Body of pancreas (tissue), 4 donors: ENCODE measurements around the gene FRMD5. TPM values are rescaled to one million over a fixed set of nuclear protein-coding genes. Genes with fewer than 3 reads are reported as not detected.
"Not testable (repeated sequence)": the region's sequence is repeated elsewhere in the genome, so short reads cannot be mapped to it uniquely, and the experiment has no call there.

Experiments
- ATAC-seq: fragments of 150-250 bp; one replicate; pipeline ENCODE4 v1.9.1; 2016
- DNase-seq, 4 donors: peaks; one replicate each; pipeline ENCODE4 v3.0.0-alpha.2; 2019
- H3K27ac ChIP-seq, 4 donors: fragments of 200-600 bp; sonication (generic); 1 replicate in 3 of 4; 2 replicates in 1 of 4; pipeline versions ENCODE4 v1.5.1 to v1.6.1; 2016 to 2019; ENCODE audit warnings: mild to moderate bottlenecking in 1 of 4, mixed read lengths in 1 of 4, moderate library complexity in 1 of 4
- H3K27me3 ChIP-seq, 2 donors: fragments of 200-600 bp; sonication (generic); one replicate each; pipeline ENCODE4 v1.6.0; 2016; ENCODE audit warnings: mild to moderate bottlenecking in 1 of 2
- H3K36me3 ChIP-seq, 2 donors: fragments of 200-600 bp; sonication (generic); replicated peaks in 1 of 2; 2 replicates each; pipeline ENCODE4 v1.5.1; 2016; ENCODE audit warnings: low read depth in 2 of 2; ENCODE audit not compliant: insufficient read depth in 1 of 2
- H3K4me1 ChIP-seq: fragments of 200-600 bp; sonication (generic); one replicate; pipeline ENCODE4 v1.6.0; 2016
- H3K4me3 ChIP-seq, 2 donors: fragments of 200-600 bp; sonication (generic); 1 replicate in 1 of 2; 2 replicates in 1 of 2; pipeline ENCODE4 v1.5.1; 2016 to 2019
- H3K9me3 ChIP-seq, 3 donors: fragments of 200-600 bp; sonication (generic); 1 replicate in 2 of 3; 2 replicates in 1 of 3; pipeline ENCODE4 v1.5.1; 2016
- POLR2A ChIP-seq, 3 donors: fragments of 450-650 bp; IDR thresholded peaks; one replicate each; pipeline ENCODE4 v1.6.1; 2016; ENCODE audit warnings: antibody characterized with exemption in 3 of 3, mild to moderate bottlenecking in 2 of 3
- WGBS, 2 donors: methylation state at CpG; one replicate each; pipeline ENCODE4 v1.1.5; 2017; 5-methylcytosine and 5-hydroxymethylcytosine counted together
- intact Hi-C: fragments of 100-400 bp; cut with DNase I; formaldehyde crosslinking; loops from one replicate; pipeline ENCODE4 v1.15.1; 2023
- total RNA-seq, 2 donors: library from RNA; depleted of rRNA; stranded (reverse); fragments of >200 nt; gene quantifications; one replicate each; pipeline ENCODE4 v1.1.0, GENCODE V29; 2016
- TF ChIP-seq, protein P1 (sequence below), 7 experiments: fragments of 450-650 bp in 4 of 7; fragments of 200-600 bp in 3 of 7; sonication (generic) in 3 of 7; IDR thresholded peaks; one replicate each; pipeline ENCODE4 v1.5.1; 2016 to 2019; ENCODE audit warnings: antibody characterized with exemption in 7 of 7

The FRMD5 gene
- total RNA-seq, 2 donors from 2014 or later, result 1.3 TPM; not detected in 1

DNA sequence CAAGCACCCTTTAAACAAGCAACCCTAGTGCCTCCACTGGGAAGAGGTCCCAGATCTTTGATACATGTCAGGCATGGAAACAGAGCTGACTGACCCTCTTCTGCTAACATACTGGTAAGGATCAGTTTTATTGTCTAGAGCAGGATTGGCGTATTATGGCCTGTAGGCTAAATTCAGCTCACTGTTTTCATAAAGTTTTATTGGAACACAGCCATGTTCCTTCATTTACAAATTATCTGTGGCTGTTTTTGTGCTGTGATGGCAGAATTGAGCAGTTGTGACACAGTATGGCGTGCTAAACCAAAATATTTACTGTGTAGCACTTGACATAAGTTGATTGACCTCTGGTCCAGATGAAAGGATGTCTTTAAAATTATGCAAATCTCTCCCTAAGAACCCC is 323.2 kb downstream of the FRMD5 start:
- Histone ChIP-seq H3K36me3 (no peaks in the 10 kb centered on the region), H3K27me3 (no peaks in the 10 kb centered on the region), H3K4me1 (no peaks in the 10 kb centered on the region), H3K4me3 (no peak overlapping the region), H3K27ac (no peak overlapping the region), H3K9me3 (no peaks in the 10 kb centered on the region)
- TF ChIP-seq, protein P1, sequence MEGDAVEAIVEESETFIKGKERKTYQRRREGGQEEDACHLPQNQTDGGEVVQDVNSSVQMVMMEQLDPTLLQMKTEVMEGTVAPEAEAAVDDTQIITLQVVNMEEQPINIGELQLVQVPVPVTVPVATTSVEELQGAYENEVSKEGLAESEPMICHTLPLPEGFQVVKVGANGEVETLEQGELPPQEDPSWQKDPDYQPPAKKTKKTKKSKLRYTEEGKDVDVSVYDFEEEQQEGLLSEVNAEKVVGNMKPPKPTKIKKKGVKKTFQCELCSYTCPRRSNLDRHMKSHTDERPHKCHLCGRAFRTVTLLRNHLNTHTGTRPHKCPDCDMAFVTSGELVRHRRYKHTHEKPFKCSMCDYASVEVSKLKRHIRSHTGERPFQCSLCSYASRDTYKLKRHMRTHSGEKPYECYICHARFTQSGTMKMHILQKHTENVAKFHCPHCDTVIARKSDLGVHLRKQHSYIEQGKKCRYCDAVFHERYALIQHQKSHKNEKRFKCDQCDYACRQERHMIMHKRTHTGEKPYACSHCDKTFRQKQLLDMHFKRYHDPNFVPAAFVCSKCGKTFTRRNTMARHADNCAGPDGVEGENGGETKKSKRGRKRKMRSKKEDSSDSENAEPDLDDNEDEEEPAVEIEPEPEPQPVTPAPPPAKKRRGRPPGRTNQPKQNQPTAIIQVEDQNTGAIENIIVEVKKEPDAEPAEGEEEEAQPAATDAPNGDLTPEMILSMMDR (IDR thresholded peaks at IDR 0.05), result no peak
- TF ChIP-seq POLR2A (IDR thresholded peaks at IDR 0.05), result no peak
- 90 to 92% methylated on average over 2 of the region's 2 CpGs for whole genome bisulfite sequencing, 2 donors
- DNase-seq, result no peak
- no peak for ATAC-seq
- intact Hi-C loops, result loop anchor here (10.0 kb wide), 1 partner anchor 193 kb away; no protein-coding TSS in a partner anchor

DNA sequence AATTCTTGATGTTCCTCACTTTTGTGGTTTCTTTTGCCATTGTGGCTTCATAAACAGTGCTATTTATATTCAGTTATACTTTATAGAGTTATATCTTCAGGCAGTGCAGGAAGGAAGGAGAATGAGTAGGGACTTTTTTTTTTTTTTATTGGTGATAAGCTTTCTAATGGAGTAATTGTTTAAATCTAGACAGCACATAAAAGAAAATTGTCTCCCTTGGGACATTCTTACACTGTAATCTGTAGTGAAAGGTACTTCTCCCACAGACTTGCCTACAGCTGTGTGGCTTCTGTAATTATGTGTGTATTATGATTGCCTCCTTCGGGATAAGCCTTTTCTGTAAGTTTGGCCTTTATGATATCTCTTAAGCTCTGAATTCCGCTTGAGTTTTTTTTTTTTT is 326.7 kb downstream of the FRMD5 start:
- Histone ChIP-seq H3K4me3 (no peak overlapping the region), H3K9me3 (no peaks in the 10 kb centered on the region), H3K36me3 (peaks cover 0 to 2% of the 10 kb centered on the region in 2 donors), H3K27ac (no peak overlapping the region), H3K4me1 (no peaks in the 10 kb centered on the region), H3K27me3 (no peaks in the 10 kb centered on the region)
- ATAC-seq (no peak), DNase-seq (no peak)
- intact Hi-C loops, result no loop called here
- 81 to 86% methylated on average over 2 of the region's 2 CpGs for WGBS, 2 donors
- TF ChIP-seq POLR2A (IDR thresholded peaks at IDR 0.05), result no peak
- TF ChIP-seq, protein P1 (IDR thresholded peaks at IDR 0.05), result no peak

DNA sequence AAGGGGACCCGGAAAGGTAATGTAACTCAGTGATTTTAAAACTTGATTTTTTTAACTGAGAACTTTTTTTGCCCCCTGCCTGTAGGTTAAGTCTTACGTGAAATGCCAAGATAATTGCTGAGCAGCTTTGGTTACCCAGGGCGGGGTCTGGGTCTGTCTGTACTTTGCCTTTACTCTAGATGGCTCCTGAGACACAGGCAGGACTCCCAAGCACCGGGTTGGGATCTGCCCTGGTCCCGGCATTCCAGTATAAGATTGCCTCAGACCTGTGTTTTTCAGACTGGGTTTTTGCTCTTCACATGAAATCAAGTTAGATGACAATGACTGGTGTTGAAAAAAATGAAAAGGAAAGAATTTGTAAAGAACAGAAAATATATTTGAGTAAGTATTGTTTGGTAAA is 328.0 kb downstream of the FRMD5 start:
- DNase-seq (no peak), ATAC-seq (no peak)
- H3K4me3 ChIP-seq, result no peak overlapping the region
- H3K27me3 ChIP-seq, result no peaks in the 10 kb centered on the region
- TF ChIP-seq POLR2A (IDR thresholded peaks at IDR 0.05), result no peak
- TF ChIP-seq, protein P1 (IDR thresholded peaks at IDR 0.05), result no peak
- no peaks in the 10 kb centered on the region for H3K4me1 ChIP-seq
- H3K27ac ChIP-seq, result no peak overlapping the region
- H3K36me3 ChIP-seq, result peaks cover 0 to 2% of the 10 kb centered on the region in 2 donors
- WGBS, 2 donors, result 89 to 96% methylated on average over 5 of the region's 5 CpGs
- intact Hi-C loops, result no loop called here
- no peaks in the 10 kb centered on the region for H3K9me3 ChIP-seq

GRCh38 chr15:43866636-43867035 is 328.4 kb downstream of the FRMD5 start:
- H3K27ac ChIP-seq, DNase-seq, H3K4me1 ChIP-seq, ATAC-seq, intact Hi-C loops, H3K9me3 ChIP-seq, H3K4me3 ChIP-seq, H3K27me3 ChIP-seq, H3K36me3 ChIP-seq: not testable (repeated sequence)
- WGBS, 2 donors, result 85 to 93% methylated on average over 10 of the region's 10 CpGs

DNA sequence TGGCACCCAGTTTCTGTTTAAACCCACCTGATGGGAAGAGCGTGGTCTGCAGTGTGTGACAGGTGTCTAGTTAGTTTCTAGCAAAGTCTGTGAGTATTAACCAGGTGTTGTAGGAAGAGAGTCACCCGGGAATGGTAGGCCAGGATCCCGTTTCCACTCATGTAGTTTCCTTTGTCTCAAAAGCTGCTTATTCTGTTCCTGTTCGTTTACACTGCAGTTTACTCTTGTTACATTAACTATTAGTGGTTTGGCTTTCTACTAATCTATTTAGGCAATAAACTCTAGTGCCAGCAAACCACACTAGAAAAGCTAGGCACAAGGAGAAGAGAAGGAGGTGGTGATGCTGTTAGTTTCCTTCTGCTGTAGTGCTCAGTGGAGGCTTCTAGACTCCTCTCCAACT is 335.5 kb downstream of the FRMD5 start:
- intact Hi-C loops, result no loop called here
- no peak for DNase-seq

More for the DNA sequence above, 335.5 kb downstream of the FRMD5 start:
- Histone ChIP-seq H3K9me3 (no peaks in the 10 kb centered on the region), H3K4me1 (no peaks in the 10 kb centered on the region), H3K27ac (no peak overlapping the region), H3K4me3 (no peak overlapping the region), H3K36me3 (no peaks in the 10 kb centered on the region), H3K27me3 (no peaks in the 10 kb centered on the region)
- TF ChIP-seq, protein P1 (IDR thresholded peaks at IDR 0.05), result no peak
- no peak for TF ChIP-seq POLR2A (IDR thresholded peaks at IDR 0.05)
- WGBS, 2 donors, result 50 to 58% methylated on average over 4 of the region's 4 CpGs
- ATAC-seq, result no peak
